ENCODE data around the gene ESYT2.
"Not testable (repeated sequence)": the region's sequence is repeated elsewhere in the genome, so short reads cannot be mapped to it uniquely, and the experiment has no call there.

The ESYT2 gene

GRCh38 chr7:158724658-158725505 lies 104.4 kb downstream of the ESYT2 start:
- no peak for DNase-seq (ENCODE audit: low read depth)

DNA sequence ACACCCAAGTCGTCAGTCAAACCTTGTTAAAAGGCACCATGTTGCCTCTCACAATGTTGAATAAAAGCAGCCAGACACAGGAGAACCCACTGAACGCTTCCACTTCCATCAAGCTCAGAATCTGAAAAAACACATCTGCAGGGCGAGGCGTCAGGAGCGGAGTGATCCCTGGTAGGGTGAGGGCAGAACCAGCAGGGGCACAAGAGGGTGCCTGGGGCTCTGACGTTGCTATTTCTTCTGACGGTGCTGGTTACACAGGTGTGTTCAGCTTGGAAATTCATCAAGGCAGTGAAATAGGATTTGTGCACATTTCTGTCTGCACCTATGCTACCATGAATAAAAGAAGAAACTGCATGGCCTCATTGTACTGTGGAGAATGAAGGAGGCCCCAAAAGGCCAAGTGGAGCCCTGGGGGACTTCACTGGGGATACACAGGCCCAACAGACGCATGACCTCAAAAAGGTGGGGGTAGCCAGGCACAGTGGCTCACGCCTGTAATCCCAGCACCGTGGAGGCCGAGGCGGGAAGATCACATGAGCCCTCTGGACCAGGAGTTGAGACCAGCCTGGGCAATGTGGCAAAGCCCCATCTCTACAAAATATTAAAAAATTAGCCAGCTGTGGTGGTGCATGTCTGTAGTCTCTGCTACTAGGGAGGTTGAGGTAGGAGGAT lies 105.5 kb downstream of the ESYT2 start:
- no peak for DNase-seq (ENCODE audit: low read depth)

DNA sequence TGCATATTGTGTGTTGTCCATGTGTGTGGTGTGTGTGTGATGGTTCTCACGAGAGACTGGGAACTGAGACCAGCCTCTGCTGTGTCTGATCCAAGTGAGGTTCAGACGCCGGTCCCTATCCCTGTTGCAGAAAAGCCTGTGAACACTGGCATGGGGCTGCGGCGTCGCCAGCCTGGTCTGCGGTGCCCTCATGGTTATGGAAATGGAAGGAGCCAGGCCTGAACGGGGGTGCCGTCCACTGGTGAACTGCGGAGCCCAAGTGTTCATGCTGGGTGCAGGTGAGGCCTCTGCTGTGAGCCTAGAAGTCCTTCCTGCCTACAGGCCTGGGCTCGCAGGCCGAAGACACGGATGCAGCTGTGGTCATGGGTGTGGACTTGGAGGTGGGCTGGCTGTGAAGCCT lies 106.0 kb downstream of the ESYT2 start:
- no peak for DNase-seq (ENCODE audit: low read depth)

DNA sequence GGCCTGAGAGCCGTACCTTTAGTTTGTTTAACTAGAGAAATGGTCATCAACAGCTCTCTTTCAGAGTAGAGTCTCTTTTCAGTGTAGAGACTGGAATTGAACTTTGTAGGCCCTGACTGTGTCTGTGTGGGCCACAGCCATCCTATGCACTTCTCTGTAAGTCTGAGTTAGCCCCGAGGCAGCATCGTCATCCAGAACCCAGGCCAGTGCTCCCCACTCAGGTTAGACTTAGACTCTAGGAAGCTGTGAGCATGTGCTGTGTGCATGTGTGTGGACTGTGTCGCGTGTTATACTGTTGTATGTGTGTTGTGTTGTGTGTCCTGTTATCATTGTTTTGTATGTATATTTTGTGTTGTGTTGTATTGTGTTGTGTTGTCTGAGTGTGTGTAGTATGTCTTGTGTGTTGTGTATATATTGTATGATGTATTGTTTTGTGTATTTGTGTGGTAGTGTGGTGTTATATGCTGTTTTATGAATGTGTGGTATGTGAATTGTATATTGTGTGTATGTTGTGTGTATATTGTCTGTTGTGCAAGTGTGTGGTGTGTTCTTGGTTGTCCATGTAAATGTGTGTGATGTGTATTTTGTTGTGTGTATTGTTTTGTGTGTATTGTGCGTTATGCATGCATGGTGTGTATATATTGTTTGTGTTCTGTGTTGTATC lies 106.6 kb downstream of the ESYT2 start:
- DNase-seq (ENCODE audit: low read depth), result no peak

- no peak for DNase-seq (ENCODE audit: low read depth)
Measured at GRCh38 chr7:158720112-158720511, 109.2 kb downstream of the ESYT2 start.

GRCh38 chr7:158716802-158717201 lies 112.5 kb downstream of the ESYT2 start:
- DNase-seq (ENCODE audit: low read depth), result no peak

- DNase-seq (ENCODE audit: low read depth), result no peak
Measured at GRCh38 chr7:158710651-158711102, 118.6 kb downstream of the ESYT2 start.

- no peak for DNase-seq (ENCODE audit: low read depth)
Measured at GRCh38 chr7:158707610-158708009, 121.7 kb downstream of the ESYT2 start.

DNA sequence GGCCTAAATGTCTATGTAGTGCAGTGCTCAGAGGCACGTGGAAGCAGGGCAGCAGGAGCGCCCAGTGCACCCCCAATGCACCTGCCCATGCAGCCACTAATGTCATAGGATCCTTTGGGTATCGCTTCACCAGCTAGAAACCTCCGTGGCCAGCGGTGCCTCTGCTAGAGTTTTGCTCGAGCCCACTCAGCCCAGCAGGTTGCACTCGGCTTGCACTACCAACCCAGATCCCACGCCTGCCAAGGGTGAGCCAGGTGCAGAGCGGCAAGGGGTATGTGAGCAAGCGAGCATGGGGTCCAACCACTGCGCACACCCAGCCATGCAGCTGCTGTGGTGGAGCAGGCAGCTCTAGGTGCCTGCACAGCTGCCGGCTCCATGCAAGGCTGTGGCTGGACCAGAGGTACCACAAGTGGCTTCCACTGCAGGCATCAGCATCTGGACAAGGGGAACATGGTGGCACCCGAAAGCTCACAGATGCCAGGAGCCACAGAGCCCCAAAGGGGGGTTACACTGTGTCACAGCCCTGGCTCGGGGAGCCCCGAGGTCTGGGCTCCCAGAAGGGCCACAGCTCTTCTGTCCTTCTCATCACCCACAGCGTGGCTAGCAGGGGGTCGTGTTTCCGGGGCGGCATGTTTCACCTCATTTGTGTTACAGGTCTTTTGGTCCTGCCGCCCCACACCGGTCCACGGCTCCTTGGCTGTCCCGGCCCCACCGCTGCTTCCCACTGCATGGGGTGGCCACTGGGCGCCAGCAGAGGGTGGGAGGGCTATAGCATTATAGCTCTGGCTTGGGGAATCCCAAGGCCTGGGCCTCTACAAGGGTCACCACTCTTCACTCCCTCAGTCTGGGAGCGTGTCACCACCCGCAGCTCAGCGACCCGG lies 122.4 kb downstream of the ESYT2 start:
- no peak for DNase-seq (ENCODE audit: low read depth)

GRCh38 chr7:158706273-158706704 lies 123.0 kb downstream of the ESYT2 start:
- DNase-seq (ENCODE audit: low read depth), result no peak

GRCh38 chr7:158705234-158705850 lies 124.0 kb downstream of the ESYT2 start:
- DNase-seq (ENCODE audit: low read depth), result no peak

- DNase-seq (ENCODE audit: low read depth), result peak; percentile 95
Measured at GRCh38 chr7:158704524-158705233, 124.6 kb downstream of the ESYT2 start, which contains the start of gene NCAPG2. TSS of gene NCAPG2 (minus strand) at chr7:158704804. CDS start at chr7:158701899, 2,905 bp downstream.

GRCh38 chr7:158703679-158704523 lies 125.4 kb downstream of the ESYT2 start:
- DNase-seq (ENCODE audit: low read depth), result not testable (repeated sequence)

DNA sequence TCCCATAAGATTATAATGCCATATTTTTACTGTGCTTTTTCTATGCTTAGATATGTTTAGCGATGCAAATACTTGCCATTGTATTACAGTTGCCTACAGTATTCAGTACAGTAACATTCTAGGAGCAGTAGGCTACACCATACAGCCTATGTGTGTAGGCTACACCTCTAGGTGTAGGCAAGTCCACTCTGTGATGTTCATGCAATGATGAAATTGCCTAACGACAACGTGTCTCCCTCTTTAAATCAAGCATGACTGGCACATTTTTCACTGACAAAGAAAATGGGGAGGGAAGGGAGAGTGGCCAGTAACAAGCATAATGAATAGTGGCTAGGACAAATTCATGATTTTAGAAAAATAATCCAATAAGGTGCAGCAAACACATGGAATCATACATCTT lies 126.4 kb downstream of the ESYT2 start:
- DNase-seq (ENCODE audit: low read depth), result no peak

GRCh38 chr7:158702196-158702595 lies 127.1 kb downstream of the ESYT2 start:
- no peak for DNase-seq (ENCODE audit: low read depth)

DNA sequence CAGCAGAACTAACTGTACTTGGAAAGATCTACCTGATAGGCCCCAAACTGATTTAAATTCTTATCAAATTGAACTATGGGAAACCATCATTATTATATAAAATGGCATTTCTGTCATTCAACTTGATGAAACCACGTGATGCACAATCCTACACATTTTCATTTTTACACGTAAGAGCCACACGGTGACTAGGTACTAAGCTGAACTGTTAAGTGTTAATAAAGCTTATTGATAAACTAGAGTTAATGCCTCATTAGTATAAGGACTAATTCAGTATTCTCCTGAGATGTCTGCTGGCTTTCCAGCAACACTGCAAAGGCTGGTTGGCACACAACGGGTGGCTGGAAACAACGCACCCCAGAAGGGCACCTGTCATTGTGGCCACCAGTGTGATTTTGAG lies 129.3 kb downstream of the ESYT2 start:
- no peak for DNase-seq (ENCODE audit: low read depth)

DNA sequence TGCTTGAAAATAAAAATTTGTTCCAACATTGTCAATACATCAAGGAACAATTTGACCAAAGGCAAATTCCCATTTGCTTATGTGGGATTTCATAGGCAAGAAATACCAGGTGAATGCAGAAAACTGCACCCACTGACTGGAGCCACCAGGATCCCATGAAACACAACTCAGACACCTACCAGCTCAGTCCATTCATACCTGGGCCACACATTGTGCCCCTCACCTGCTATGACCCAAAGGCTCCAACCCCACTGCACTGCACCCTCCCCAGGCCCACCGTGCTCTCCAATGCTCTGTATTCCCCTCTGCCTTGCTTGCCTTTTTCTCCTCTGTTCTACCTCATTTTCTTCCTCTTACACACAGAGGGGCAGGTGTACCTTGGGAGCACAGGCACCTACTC lies 130.0 kb downstream of the ESYT2 start:
- DNase-seq (ENCODE audit: low read depth), result no peak

DNA sequence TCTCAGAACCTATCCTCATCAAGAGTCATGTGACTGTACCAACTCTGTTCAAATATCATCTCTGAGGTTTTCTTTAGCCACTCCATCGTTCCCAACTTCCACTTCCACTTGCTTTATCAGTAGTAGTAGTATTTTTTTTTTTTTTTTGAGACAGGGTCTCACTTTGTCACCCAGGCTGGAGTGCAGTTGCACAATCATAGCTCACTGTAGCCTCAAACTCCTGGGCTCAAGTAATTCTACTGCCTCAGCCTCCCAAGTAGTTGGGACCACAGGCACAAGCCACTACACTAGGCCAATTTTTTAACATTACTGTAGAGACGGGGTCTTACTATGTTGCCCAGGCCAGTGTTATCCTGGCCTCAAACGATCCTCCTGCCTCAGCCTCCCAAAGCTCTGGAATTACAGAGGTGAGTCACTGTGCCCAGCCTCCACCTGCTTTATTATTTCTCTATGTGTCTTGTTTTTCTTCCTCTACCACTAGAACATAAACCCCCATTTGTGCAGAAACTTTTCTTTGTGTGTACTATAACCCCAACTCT lies 130.6 kb downstream of the ESYT2 start:
- no peak for DNase-seq (ENCODE audit: low read depth)

GRCh38 chr7:158697597-158697996 lies 131.7 kb downstream of the ESYT2 start:
- DNase-seq (ENCODE audit: low read depth), result not testable (repeated sequence)
